ENCODE data around the gene MGLL.

- no peak for TF ChIP-seq POLR2A (IDR thresholded peaks at IDR 0.05)
- TF ChIP-seq CTCF (IDR thresholded peaks at IDR 0.05) = no peak
- TF ChIP-seq POLR2AphosphoS5 (IDR thresholded peaks at IDR 0.05) = no peak
- no peak for TF ChIP-seq EP300 (IDR thresholded peaks at IDR 0.05)
These were observed 80.6 kb downstream of the MGLL start for GRCh38 chr3:127741690-127742089.
